Measurements from ENCODE around the gene GRM4. TPM values are rescaled to one million over a fixed set of nuclear protein-coding genes. Genes with fewer than 3 reads are reported as not detected.

Gene GRM4
- total and polyA plus RNA-seq, 10 of the 15 experiments (the other 5 are each of a cell fraction or from before 2014, with no cell fraction given) = 0.01 to 0.31 (median 0.05) TPM; not detected in 2

GRCh38 chr6:34022250-34022872 is 123.5 kb downstream of the GRM4 start:
- WGBS (ENCODE audit: insufficient coverage, insufficient replicate concordance, low lambda C conversion rate, missing lambda C conversion rate) = 24% methylated on average over 22 of the region's 22 CpGs
- in situ Hi-C loops (cut with MboI) = no loop called here
- H3K4me1 ChIP-seq (ENCODE audit: control insufficient read depth, insufficient read depth, low read length) = no peaks in the 10 kb centered on the region
- ATAC-seq (no peak), FAIRE-seq (no peak), DNase-seq (ENCODE audit: low read depth, low spot score) (no peak)
- intact Hi-C loops (cut with micrococcal nuclease; ENCODE audit: unreplicated experiment) = no loop called here
- H3K27me3 ChIP-seq (replicated peaks in 1 of 2; ENCODE audit: control insufficient read depth in 2 of 2, insufficient read depth in 2 of 2, low read length in 1 of 2) = peaks cover 0 to 1% of the 10 kb centered on the region in 2 experiments; a peak in 3 of 4 replicates
- SMC1A ChIA-PET (ENCODE audit: uncharacterized antibody, unreplicated experiment) = no interaction called here
- H3K27ac ChIP-seq (ENCODE audit: control insufficient read depth, insufficient read depth) = no peak overlapping the region
- no peaks in the 10 kb centered on the region for H4K20me1 ChIP-seq (ENCODE audit: control insufficient read depth, insufficient read depth)
- POLR2A ChIA-PET = no interaction called here
- no peak overlapping the region for H3K4me3 ChIP-seq
- no peaks in the 10 kb centered on the region for H3K79me2 ChIP-seq (ENCODE audit: control insufficient read depth, insufficient read depth, low read length)
- CTCF ChIA-PET = no interaction called here
- no peaks in the 10 kb centered on the region for H3K9me3 ChIP-seq (replicated peaks; ENCODE audit: control insufficient read depth, insufficient read depth, low read length)
- no peak for TF ChIP-seq REST (IDR thresholded peaks at IDR 0.05; ENCODE audit: low read depth, low read length)
- no peak for TF ChIP-seq CBX3 (IDR thresholded peaks at IDR 0.05; ENCODE audit: borderline replicate concordance, low read depth)
- TF ChIP-seq HDGF (IDR thresholded peaks at IDR 0.05) = no peak
- TF ChIP-seq SMARCA5 (IDR thresholded peaks at IDR 0.05) = no peak
- no peak for TF ChIP-seq POLR2AphosphoS2 (IDR thresholded peaks at IDR 0.05; ENCODE audit: low read depth, low read length)
- TF ChIP-seq SP1 (IDR thresholded peaks at IDR 0.05; ENCODE audit: low read depth, low read length) = no peak
- no peak for TF ChIP-seq EGR1 (IDR thresholded peaks at IDR 0.05; ENCODE audit: borderline replicate concordance in 1 of 2, low read depth in 2 of 2, low read length in 2 of 2)
- no peak for TF ChIP-seq NKRF (conservative IDR thresholded peaks at IDR 0.05)
- TF ChIP-seq PKNOX1 (IDR thresholded peaks at IDR 0.05) = no peak
- no peak for TF ChIP-seq SUPT20H (IDR thresholded peaks at IDR 0.05; ENCODE audit: borderline replicate concordance, control insufficient read depth, low read depth, low read length)
- no peak for TF ChIP-seq HCFC1 (IDR thresholded peaks at IDR 0.05; ENCODE audit: low read length)
- TF ChIP-seq SMC3 (IDR thresholded peaks at IDR 0.05; ENCODE audit: borderline replicate concordance, low read length) = no peak
- H3K36me3 ChIP-seq (ENCODE audit: control insufficient read depth in 2 of 2, insufficient read depth in 2 of 2, low read length in 1 of 2) = no peaks in the 10 kb centered on the region
- RAD21 ChIA-PET (ENCODE audit: unreplicated experiment) = no interaction called here
- no peak overlapping the region for H3K4me2 ChIP-seq (ENCODE audit: control insufficient read depth, insufficient read depth)
- BruUV-seq (replicated peaks) = no TSS peak
- H3K9ac ChIP-seq (ENCODE audit: control insufficient read depth, insufficient read depth, low read length) = no peak overlapping the region
- no peak overlapping the region for H2AFZ ChIP-seq (ENCODE audit: control insufficient read depth, low read depth, low read length)

Data from GM12878 (cell line).